LNCAP (cell line): Measurements from ENCODE around the gene NTF4.

Experiments
- TF ChIP-seq, protein P1 (sequence below): fragments of 450-650 bp; IDR thresholded peaks from 2 replicates; pipeline ENCODE4 v1.5.1; 2017; ENCODE audit warnings: mild to moderate bottlenecking

NTF4 gene

DNA sequence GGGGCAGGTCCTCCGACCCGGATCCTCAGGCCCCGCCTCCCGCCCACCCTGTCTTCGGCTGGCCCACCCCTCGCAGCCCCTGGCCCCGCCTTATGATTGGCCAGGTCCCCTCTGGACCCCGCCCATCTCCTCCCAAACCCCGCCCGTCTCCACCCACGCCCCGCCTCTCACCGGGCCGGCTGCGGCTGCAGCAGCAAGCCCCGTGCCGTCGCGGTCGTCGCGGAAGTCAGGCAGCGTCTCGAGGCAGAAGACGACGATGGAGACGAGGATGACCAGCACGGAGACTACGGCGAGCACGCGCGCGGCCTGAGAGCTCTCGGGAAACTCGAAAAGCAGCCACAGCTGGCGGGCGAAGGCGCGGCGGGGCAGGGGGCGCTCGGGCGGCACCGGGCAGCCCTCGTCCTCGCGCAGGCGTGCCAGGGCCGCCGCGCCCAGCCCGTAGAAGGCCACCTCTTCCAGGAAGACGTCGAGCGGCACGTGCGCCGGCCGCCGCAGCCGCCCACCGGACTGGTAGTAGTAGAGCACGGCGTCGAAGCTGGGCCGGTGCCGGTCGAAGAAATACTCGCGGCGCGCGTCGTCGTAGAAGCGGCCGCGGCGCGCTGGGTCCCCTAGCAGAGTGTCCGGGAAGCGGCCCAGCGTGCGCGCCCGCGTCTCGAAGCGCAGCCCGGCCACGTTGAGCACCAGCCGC lies 7.4 kb upstream of the NTF4 start:
- TF ChIP-seq, protein P1, sequence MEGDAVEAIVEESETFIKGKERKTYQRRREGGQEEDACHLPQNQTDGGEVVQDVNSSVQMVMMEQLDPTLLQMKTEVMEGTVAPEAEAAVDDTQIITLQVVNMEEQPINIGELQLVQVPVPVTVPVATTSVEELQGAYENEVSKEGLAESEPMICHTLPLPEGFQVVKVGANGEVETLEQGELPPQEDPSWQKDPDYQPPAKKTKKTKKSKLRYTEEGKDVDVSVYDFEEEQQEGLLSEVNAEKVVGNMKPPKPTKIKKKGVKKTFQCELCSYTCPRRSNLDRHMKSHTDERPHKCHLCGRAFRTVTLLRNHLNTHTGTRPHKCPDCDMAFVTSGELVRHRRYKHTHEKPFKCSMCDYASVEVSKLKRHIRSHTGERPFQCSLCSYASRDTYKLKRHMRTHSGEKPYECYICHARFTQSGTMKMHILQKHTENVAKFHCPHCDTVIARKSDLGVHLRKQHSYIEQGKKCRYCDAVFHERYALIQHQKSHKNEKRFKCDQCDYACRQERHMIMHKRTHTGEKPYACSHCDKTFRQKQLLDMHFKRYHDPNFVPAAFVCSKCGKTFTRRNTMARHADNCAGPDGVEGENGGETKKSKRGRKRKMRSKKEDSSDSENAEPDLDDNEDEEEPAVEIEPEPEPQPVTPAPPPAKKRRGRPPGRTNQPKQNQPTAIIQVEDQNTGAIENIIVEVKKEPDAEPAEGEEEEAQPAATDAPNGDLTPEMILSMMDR: no peak

DNA sequence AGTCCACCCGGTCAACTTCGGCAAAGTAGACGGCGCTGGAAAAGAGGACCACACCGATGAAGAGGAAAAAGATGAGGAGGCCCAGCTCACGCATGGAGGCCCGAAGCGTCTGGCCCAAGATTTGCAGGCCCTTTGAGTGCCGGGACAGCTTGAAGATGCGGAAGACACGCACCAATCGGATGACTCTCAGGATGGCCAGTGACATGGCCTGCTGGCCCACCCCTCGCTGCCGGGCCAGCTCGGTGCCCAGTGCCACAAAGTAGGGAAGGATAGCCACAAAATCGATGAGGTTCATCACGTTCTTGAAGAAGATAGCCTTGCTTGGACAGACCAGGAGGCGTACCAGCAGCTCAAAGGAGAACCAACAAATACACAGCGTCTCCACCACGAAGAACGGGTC lies 5.8 kb upstream of the NTF4 start:
- TF ChIP-seq, protein P1: no peak

DNA sequence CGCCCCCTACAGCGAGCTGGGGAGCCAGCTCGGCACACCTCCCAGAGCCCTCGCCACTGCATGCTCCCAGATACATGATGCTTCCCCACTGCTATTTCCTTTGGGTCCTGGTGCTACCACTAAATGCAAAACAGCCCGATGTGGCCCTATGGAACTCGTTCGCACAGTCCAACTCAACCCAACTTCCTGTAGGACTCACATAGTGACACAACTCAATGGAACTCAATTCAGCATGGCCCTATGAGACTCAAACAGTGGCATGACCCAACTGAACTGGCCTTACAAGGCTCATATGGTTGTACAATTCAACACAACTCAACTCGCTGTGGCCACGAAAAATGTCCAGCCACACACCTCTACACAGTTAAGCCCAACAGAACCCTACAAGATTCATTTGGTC lies 4.4 kb upstream of the NTF4 start:
- TF ChIP-seq, protein P1: no peak

DNA sequence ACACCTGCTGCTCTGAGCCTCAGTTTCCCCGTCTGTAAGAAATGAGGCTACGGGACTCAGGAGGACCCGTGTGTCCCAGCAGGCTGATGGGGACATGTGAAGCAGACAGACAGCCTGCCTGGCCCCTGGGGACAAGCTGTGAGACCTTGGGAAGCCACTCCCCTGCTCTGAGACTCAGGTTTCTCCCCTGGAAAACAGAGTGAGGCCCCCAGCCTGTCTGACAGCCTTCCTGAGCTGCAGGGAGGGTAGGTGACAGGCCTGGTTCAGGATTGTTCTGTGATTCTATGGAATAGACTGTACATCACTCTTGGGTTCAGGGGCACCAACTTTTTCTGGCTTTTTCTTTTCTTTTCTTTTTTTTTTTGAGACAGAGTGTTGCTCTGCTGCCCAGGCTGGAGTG lies 2.9 kb upstream of the NTF4 start:
- TF ChIP-seq, protein P1: no peak

DNA sequence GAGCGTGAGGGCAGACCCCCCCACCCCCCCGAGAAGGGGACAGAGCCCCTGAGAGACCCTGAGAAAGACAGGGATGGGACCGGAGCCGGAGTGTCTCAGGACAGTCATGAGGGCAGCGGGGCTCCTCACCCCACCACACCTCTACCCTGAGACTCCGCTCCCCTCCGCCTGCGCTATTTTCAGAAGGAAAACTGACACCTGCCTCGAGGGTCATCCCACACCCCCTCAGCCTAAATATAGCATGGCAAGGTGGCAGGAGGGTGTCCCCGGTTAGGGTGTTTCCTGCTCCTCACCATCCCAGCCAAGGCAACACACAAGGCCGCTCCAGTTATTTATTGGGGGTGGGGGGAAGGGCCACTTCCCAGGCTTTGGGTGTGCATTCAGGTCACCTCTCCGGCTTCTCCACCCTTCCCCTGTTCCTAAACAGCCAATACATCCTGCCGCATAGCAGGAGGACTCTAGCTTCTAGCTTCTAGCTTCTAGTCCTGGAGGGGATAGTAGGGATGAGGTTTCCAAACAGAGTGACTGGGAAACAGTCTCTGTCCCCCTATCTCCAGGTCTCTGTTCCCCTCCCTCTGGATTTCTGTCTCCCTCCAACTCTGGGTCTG lies 1.4 kb upstream of the NTF4 start:
- TF ChIP-seq, protein P1: no peak

DNA sequence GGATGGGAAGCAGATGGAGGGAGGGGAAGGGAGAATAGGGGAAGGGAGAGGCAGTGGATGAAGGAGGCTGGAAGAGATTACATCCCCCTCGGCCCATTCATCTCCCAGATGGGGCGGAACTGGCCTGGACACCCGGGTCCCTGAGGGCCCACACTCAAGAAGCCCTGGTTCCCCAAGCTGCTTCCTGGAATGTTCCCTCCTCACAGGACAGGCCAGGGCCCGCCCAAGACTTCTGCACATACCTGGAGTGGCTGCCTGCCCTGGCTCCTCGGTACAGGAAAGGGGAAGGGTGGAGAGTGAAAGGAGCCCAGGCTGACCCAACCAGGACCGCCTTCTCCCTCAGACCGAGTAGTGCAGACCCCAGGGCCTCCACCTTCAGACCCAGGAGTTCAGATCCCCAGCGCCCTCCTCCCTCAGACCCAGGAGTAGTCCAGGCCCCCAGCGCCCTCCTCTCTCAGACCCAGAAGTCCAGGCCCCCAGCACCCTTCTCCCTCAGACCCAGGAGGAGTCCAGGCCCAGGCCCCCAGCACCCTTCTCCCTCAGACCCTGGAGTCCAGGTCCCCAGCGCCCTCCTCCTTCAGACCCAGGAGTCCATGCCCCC lies 489 bp downstream of the NTF4 start:
- TF ChIP-seq, protein P1: no peak

DNA sequence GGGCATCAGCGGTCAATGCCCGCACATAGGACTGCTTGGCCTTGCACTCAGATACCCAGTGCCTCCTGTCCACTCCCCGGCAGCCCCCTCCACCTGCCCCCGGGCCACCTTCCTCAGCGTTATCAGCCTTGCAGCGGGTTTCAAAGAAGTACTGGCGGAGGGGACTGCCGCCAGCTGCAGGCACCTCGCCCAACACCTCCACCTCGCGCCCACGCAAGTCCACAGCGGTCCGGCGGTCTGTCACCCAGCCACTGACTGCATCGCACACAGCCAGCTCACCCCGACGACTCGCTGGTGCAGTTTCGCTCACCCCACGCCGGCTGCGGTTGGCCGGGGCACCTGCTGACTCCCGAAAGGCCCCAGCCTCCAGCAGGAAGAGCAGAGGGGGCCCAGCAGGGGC lies 3.2 kb downstream of the NTF4 start:
- TF ChIP-seq, protein P1: no peak
